T-helper 9 cell (primary cell): ENCODE results near the gene DNAJC30.

Source experiments
- DNase-seq: peaks from one replicate; pipeline ENCODE4 v3.0.0-alpha.2; 2020

Gene DNAJC30

GRCh38 chr7:73646785-73647724, 36.2 kb downstream of the DNAJC30 start:
- DNase-seq: no peak

GRCh38 chr7:73645643-73646174, 37.5 kb downstream of the DNAJC30 start:
- no peak for DNase-seq

- no peak for DNase-seq
Observed at GRCh38 chr7:73644688-73645286, 38.5 kb downstream of the DNAJC30 start.

- no peak for DNase-seq
Observed at GRCh38 chr7:73642834-73643233, 40.4 kb downstream of the DNAJC30 start.

GRCh38 chr7:73638911-73639310, 44.3 kb downstream of the DNAJC30 start:
- no peak for DNase-seq

- no peak for DNase-seq
Observed at GRCh38 chr7:73635428-73636200, 47.6 kb downstream of the DNAJC30 start.

GRCh38 chr7:73633844-73634243, 49.4 kb downstream of the DNAJC30 start:
- no peak for DNase-seq

- DNase-seq: no peak
Observed at GRCh38 chr7:73633323-73633722, 49.9 kb downstream of the DNAJC30 start.

GRCh38 chr7:73631558-73631957, 51.7 kb downstream of the DNAJC30 start:
- no peak for DNase-seq
